Activated CD8-positive, alpha-beta memory T cell treated with anti-CD3 and anti-CD28 coated beads, Interleukin-2, amount 50 U/mL, for 24 hours (primary cell): Measurements from ENCODE around the gene NXPE2.
"Not testable (repeated sequence)": the region's sequence is repeated elsewhere in the genome, so short reads cannot be mapped to it uniquely, and the experiment has no call there.

ENCODE experiments used
- DNase-seq: peaks from one replicate; pipeline ENCODE4 v3.0.0-alpha.2; 2020; ENCODE audit errors: extremely low read depth

NXPE2 gene

GRCh38 chr11:114678125-114679036 lies at the start of gene NXPE2:
TSS of gene NXPE2 (plus strand) at chr11:114678527. CDS start at chr11:114678576, 49 bp downstream.
- DNase-seq: no peak

- not testable (repeated sequence) for DNase-seq
These were observed 46.8 kb upstream of the NXPE2 start for GRCh38 chr11:114631445-114631965.

- DNase-seq: not testable (repeated sequence)
These were observed 38.9 kb upstream of the NXPE2 start for GRCh38 chr11:114639440-114639839.

GRCh38 chr11:114650661-114651060 lies 27.7 kb upstream of the NXPE2 start:
- DNase-seq: no peak

- no peak for DNase-seq
These were observed 27.1 kb upstream of the NXPE2 start for GRCh38 chr11:114651145-114651718.

GRCh38 chr11:114653148-114653547 lies 25.2 kb upstream of the NXPE2 start:
- no peak for DNase-seq

GRCh38 chr11:114664641-114665040 lies 13.7 kb upstream of the NXPE2 start:
- no peak for DNase-seq

- DNase-seq: no peak
These were observed 11.6 kb upstream of the NXPE2 start for GRCh38 chr11:114666760-114667159.

- DNase-seq: no peak
These were observed 10.2 kb upstream of the NXPE2 start for GRCh38 chr11:114668109-114668508.

- no peak for DNase-seq
These were observed 4.7 kb upstream of the NXPE2 start for GRCh38 chr11:114673661-114674060.

GRCh38 chr11:114679505-114679904 lies 1.2 kb downstream of the NXPE2 start:
- no peak for DNase-seq

GRCh38 chr11:114683007-114683406 lies 4.7 kb downstream of the NXPE2 start:
- DNase-seq: no peak

- no peak for DNase-seq
These were observed 6.3 kb downstream of the NXPE2 start for GRCh38 chr11:114684636-114685035.

GRCh38 chr11:114685097-114685496 lies 6.8 kb downstream of the NXPE2 start:
- no peak for DNase-seq

- DNase-seq: no peak
These were observed 27.1 kb downstream of the NXPE2 start for GRCh38 chr11:114705280-114706024.

GRCh38 chr11:114709960-114710359 lies 31.6 kb downstream of the NXPE2 start:
- DNase-seq: no peak

- DNase-seq: no peak
These were observed 35.4 kb downstream of the NXPE2 start for GRCh38 chr11:114713756-114714155.

- no peak for DNase-seq
These were observed 41.2 kb downstream of the NXPE2 start for GRCh38 chr11:114719562-114719961.

- DNase-seq: no peak
These were observed 46.7 kb downstream of the NXPE2 start for GRCh38 chr11:114724916-114725524.

GRCh38 chr11:114725623-114726022 lies 47.3 kb downstream of the NXPE2 start:
- DNase-seq: no peak

GRCh38 chr11:114736806-114737205 lies 58.5 kb downstream of the NXPE2 start:
- DNase-seq: no peak

- DNase-seq: peak; percentile 3
These were observed 60.6 kb downstream of the NXPE2 start for GRCh38 chr11:114738954-114739353.
